ENCODE results near the gene DNPH1.

DNA sequence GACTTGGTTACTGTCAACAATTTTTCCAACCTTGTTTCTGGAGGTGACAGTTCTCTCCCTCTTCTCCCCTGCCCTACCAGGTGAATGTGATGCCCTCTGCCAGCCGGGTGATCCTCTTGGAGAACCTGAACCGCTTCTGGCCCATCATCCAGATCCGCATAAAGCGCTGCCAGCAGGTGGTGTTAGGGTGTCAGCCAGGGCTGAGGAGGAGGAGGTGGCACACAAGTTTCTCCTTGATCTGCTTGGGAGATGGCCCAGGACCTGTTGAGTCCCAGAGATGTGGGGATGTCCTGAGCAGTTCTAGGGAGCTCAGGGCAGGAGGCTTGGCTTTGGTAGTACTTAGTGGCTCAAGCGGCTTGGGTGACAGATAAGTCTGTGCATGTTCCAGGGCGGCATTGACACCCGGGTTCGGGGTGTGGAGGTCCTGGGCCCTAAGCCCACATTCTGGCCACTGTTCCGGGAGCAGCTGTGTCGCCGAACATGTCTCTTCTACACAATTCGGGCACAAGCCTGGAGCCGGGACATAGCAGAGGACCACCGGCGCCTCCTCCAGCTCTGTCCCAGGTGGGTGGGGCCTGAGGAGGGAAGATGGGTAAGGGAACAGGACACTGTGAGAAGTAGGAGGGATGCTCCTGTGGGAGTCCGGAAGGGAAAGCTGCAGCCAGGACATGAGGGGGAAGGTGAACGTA lies 26.1 kb downstream of the DNPH1 start:
- TF ChIP-seq, protein P1, sequence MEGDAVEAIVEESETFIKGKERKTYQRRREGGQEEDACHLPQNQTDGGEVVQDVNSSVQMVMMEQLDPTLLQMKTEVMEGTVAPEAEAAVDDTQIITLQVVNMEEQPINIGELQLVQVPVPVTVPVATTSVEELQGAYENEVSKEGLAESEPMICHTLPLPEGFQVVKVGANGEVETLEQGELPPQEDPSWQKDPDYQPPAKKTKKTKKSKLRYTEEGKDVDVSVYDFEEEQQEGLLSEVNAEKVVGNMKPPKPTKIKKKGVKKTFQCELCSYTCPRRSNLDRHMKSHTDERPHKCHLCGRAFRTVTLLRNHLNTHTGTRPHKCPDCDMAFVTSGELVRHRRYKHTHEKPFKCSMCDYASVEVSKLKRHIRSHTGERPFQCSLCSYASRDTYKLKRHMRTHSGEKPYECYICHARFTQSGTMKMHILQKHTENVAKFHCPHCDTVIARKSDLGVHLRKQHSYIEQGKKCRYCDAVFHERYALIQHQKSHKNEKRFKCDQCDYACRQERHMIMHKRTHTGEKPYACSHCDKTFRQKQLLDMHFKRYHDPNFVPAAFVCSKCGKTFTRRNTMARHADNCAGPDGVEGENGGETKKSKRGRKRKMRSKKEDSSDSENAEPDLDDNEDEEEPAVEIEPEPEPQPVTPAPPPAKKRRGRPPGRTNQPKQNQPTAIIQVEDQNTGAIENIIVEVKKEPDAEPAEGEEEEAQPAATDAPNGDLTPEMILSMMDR (IDR thresholded peaks at IDR 0.05) = no peak
- TF ChIP-seq POLR2A (IDR thresholded peaks at IDR 0.05) = no peak
